Measurements from ENCODE around the gene WDHD1.
"Not testable (repeated sequence)": the region's sequence is repeated elsewhere in the genome, so short reads cannot be mapped to it uniquely, and the experiment has no call there.

Gene WDHD1

DNA sequence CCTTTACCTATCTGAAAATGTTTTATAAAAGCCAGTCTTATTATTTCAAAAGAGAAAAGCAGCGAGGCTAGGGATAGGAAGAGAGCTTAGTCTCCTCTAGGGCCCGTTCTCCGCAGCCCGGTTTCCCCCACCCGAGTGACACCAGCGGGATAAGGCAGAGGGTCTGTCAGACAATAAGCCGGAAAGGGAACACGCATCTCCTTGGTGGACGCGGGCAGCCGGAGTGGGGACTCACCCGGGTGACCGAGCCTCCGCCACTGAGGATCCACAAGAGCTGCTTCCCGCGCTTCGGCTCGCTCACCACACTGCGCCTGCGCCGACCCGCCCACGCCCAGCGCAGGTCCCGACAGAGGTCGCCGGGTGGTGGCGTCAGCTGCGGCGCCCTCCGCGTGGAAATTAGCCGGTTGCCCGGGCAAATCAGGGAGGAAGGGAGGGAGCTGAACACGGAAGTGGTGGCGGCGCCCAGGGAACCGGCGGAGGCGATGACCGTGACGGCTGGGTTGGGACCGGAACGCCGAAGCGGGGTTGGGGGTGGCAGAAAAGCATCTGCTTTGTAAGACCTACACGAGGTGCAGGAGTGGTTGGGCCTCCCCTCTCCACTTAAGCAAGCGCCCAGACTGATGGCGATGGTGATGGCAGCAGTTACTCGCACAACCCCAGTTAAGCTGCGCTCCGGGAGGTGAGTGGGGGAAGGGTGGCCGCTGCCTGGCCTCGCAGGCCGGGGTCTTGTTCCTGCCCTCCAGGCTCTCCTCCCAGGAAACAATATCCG, at the start of gene WDHD1, which contains the start of gene SOCS4:
TSS of gene WDHD1 (minus strand) at position 307 of the 769 bp plus-strand sequence. CDS start 312 bp downstream, outside the sequence.
TSS of gene SOCS4 (plus strand) at position 444 of the 769 bp plus-strand sequence. CDS start 15,806 bp downstream, outside the sequence.
- DNase-seq = peak; percentile 97

DNA sequence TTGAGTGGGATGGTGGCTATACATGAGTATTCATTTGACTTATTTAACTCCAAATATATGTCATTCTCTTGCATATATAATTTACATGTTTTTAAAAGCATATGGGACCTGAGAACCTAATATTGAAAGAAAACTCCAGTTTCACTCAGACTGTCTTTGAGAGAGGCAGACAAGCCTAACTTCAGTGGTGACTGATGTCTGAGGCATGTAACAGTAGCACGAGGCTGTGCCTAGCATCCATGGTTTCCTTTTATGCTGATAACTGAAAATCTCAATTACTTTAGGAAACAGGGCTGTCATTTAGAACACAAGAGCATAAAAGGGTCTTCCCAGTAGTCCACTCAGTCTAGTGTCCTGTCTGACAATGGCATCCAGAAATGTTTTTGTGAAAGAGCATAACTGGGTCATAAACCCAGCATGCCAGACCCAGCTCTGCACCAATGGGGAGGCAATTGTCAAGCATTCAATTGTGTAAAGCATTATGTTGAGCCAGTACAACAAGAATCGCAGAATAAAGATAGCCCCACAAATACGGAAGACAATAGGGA, 48.8 kb upstream of the WDHD1 start:
- DNase-seq = no peak

GRCh38 chr14:55074662-55075061, 47.8 kb upstream of the WDHD1 start:
- DNase-seq = no peak

GRCh38 chr14:55073856-55074255, 47.0 kb upstream of the WDHD1 start:
- no peak for DNase-seq

DNA sequence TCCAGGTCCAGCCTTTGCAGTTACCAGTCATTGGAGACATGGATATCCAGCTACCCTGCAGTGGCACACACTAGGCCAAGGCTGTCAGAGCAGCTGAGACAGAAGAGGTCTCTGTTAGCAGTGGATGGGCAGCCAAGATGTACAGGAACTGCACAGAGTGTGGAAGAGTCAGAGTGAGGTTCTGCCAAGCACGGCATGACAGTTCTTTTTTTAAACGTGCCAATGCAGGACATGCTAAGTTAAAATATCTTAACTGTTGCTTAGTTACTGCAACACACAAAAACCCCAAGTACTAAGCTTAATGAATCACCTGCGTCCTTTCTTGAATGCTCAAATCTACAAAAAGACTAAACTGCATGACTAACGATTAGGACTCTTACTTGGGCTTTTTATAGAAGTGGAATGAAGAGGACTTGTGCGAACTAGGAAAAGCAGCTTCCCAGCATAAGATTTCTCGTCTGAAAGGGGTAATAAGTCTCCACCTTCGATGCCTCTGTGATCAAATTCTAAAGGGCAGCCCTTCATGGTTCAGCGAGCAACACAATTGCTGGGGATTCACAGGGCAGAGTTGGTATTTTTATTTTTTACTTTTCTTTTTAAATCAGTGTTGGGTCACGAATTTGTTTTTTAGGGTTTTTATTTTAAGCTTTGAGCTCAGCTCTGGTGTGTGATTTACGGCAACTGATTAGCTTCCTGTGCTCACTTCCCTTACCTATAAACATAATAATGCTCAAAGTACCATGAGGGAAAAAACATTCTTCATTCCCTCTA, 45.2 kb upstream of the WDHD1 start:
- DNase-seq = no peak

- DNase-seq = no peak
These were observed 44.1 kb upstream of the WDHD1 start for GRCh38 chr14:55070981-55071411.

DNA sequence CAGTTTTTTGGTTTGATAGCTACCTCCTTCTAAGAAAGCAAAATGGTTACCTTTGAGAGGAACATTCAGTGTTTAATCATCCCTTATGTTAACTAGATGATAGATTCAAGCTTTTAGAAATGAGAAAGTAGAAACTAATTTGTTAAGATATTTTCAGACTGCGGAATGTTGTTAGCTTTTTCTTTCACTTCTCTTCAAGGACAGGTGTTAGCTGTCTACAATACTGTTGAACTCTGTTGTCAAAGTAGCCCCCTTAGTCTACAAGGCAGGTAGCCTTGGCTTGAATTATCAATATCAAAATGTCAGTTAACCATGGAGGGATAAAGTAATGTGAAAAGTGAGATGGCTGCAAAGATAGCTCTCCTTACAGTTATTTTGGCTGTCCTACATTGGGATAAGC, 39.3 kb upstream of the WDHD1 start:
- no peak for DNase-seq

DNA sequence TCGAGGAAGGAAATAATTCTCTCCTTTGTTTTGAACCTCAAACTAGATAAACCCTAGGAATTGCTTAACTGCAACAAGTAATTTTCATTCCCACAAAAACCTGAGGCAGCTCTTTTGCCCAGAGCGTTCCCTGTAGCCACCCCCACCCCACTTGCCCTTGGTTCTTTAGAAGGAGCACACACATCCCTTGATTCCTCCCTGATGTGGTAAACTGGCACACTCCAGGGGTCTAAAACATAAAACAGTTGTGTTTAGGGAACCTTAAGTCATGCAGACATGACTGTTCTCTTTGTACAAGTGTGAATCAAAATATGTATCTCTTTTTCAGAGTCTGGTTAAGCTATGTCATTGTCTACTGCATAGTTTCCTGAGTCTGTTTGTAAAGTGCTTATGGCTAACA, 38.5 kb upstream of the WDHD1 start:
- DNase-seq = no peak

GRCh38 chr14:55064896-55065295, 38.0 kb upstream of the WDHD1 start:
- not testable (repeated sequence) for DNase-seq

- DNase-seq = no peak
These were observed 35.8 kb upstream of the WDHD1 start for GRCh38 chr14:55062517-55063351.

DNA sequence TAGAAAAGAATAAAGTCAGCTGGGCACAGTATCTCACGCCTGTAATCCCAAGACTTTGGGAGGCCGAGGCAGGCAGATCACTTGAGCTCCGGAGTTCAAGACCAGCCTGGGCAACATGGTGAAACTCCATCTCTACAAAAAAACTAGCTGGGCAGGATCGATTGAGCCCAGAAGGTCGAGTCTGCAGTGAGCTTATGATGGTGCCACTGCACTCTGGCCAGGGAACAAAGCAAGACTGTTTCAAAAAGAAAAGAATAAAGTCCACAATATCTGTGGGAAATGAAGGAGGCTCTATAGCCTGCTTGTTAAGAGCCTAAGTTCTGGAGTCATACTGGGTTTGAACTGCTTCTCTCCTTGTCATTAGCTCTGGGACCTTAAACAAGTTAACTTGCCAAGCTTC, 32.4 kb upstream of the WDHD1 start:
- no peak for DNase-seq

DNA sequence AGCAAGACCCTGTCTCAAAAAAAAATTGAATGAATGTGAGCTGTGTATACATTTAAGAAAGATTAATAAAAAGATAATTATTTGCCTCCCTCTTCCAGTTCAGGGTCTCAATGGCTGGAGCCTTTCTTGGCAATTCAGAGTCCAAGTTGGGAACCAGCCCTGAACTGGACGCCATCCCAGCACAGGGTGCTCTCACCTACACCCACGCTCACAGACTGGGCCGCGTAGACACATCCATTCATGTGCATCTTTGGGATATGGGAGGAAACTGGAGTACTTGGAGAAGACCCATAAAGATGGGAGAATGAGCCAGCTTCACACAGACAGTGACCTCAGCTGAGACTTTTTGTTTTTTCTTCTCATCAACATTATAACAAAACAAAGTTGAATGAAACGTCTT, 31.0 kb upstream of the WDHD1 start:
- DNase-seq = no peak

GRCh38 chr14:55054098-55054497, 27.2 kb upstream of the WDHD1 start:
- DNase-seq = no peak

GRCh38 chr14:55053500-55053899, 26.6 kb upstream of the WDHD1 start:
- no peak for DNase-seq

DNA sequence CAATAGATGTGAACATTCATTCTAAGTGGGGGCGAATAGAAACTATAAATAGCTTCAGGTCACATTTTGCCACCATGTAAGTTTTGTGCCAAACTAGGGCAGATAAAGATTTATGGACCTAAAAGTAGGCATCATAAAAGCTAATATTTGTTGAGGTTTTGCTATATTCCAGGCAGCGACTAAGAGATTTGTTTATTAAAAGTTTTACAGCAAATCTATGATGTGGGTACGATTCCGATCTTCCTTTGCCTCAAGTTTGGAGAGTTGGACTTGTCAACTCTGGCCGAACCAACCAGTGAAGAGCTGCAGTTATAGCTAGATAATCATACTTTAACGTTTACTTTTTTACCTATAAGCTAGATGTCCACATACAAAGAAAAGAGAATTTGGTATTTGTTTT, 26.1 kb upstream of the WDHD1 start:
- no peak for DNase-seq

DNA sequence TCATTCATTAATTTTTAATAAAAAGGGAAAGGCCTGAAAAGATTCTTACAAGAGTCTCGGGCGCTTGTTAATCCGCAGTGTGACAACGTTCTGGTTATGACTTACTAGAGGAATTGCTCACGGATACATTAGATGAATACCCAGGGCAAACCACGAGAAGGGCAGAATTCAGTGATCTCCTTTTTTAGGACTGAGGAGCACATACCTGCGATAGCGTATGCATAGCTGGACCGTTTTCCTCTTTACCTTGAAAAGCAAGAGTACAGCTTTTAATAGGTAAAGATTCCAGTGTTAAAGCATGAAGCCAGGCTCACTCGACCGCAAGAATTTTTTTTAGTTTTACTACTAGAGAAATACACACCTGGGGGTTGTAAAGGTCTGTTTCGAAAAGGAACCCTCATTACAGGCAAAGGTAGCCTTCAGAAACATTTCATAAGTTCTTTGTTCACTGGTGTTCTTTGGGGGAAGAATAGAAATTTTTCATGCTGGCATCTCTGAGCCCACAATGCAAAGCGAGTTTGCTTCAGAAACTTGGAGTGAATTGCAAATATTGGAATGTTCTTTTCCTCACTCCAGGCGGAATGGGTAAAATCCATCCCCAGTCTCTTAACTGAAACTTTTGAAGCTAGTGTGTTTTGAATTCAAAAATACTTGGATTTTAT, 25.5 kb upstream of the WDHD1 start:
- DNase-seq = no peak

- peak; percentile 77 for DNase-seq
These were observed 24.7 kb upstream of the WDHD1 start, which contains the start of gene MAPK1IP1L for GRCh38 chr14:55051423-55052268. Gene MAPK1IP1L (plus strand): TSS chr14:55051647. CDS start chr14:55061684, 10,037 bp downstream.

DNA sequence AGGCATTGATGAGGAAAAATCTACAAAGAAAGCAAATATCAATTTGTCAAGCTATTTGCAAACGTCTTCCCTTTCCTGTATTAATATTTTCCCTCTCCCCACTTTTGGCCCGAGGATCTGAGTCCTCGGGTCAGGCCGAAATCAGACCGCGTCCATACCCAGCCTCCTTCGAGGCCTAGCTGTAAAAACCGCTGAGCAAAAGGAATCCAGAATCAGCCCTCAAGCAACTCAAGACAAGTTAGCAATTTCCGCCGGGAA, 24.2 kb upstream of the WDHD1 start:
- no peak for DNase-seq

DNA sequence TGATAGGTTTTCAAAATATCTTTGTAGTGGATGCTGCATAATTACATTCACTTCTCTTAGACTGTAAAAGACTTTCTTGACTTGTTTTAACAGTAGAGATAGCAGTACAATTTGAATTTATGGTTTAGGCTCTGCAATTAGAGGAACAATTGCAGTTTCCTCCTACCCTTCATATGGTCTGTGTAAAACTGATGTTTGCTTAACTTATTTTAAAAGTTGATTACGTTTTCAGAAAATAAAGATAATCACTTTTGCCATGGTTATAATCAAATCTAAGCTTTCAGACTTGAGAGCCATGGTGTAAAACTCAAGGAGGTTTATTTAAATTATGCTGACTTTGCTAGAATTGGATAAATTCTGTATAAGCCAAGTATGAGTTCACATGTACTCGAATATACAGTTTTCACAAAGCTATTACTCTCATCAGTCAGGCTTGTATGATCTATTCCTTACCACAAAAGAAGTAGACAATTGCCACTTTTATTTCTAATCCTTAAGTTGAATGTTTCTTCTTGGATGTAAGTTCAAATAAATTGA, 22.1 kb upstream of the WDHD1 start:
- DNase-seq = no peak

GRCh38 chr14:55047301-55048053, 20.6 kb upstream of the WDHD1 start:
- DNase-seq = no peak
